ENCODE results near the gene COL6A3. TPM values are rescaled to one million over a fixed set of nuclear protein-coding genes. Genes with fewer than 3 reads are reported as not detected.
A peak's percentile ranks its signal among the peaks of the same experiment; 100 is the strongest.

COL6A3 gene
- total RNA-seq, 4 donors from 2014 or later, result 68.1 to 261 (median 75.6) TPM

- 66 to 75% methylated on average over 7 to 9 of the region's 9 CpGs for WGBS, 2 donors (ENCODE audit: low coverage in 1 of 2)
- in situ Hi-C loops (cut with MboI; ENCODE audit: low pct_ligation_motif_present in 1 of 4, low pct_unique_long_range_greater_than_20kb in 1 of 4, low sequenced_read_pairs in 3 of 4), result no loop called here
- H3K27ac ChIP-seq, result peak overlapping the region; percentile 64 to 84 (median 70)
- no peak for DNase-seq
- H3K27me3 ChIP-seq, result no peaks in the 10 kb centered on the region
- no peaks in the 10 kb centered on the region for H3K9me3 ChIP-seq
- no peak overlapping the region for H3K4me3 ChIP-seq
- no peaks in the 10 kb centered on the region for H3K36me3 ChIP-seq
- intact Hi-C loops (cut with DNase I; ENCODE audit: low total_unique reads), result no loop called here
- TF ChIP-seq EP300 (IDR thresholded peaks at IDR 0.05; ENCODE audit: low read depth), result no peak
- TF ChIP-seq, protein P1, sequence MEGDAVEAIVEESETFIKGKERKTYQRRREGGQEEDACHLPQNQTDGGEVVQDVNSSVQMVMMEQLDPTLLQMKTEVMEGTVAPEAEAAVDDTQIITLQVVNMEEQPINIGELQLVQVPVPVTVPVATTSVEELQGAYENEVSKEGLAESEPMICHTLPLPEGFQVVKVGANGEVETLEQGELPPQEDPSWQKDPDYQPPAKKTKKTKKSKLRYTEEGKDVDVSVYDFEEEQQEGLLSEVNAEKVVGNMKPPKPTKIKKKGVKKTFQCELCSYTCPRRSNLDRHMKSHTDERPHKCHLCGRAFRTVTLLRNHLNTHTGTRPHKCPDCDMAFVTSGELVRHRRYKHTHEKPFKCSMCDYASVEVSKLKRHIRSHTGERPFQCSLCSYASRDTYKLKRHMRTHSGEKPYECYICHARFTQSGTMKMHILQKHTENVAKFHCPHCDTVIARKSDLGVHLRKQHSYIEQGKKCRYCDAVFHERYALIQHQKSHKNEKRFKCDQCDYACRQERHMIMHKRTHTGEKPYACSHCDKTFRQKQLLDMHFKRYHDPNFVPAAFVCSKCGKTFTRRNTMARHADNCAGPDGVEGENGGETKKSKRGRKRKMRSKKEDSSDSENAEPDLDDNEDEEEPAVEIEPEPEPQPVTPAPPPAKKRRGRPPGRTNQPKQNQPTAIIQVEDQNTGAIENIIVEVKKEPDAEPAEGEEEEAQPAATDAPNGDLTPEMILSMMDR (IDR thresholded peaks at IDR 0.05), result no peak
- no peak for TF ChIP-seq POLR2A (IDR thresholded peaks at IDR 0.05)
- no peak for TF ChIP-seq POLR2AphosphoS5 (IDR thresholded peaks at IDR 0.05)
- peaks cover 4 to 17% (median 7%) of the 10 kb centered on the region in 4 donors for H3K4me1 ChIP-seq
These were observed 134.8 kb downstream of the COL6A3 start for GRCh38 chr2:237279012-237279768.

- in situ Hi-C loops (cut with MboI; ENCODE audit: low pct_ligation_motif_present in 1 of 4, low pct_unique_long_range_greater_than_20kb in 1 of 4, low sequenced_read_pairs in 3 of 4) (no loop called here), intact Hi-C loops (cut with DNase I; ENCODE audit: low total_unique reads) (no loop called here)
- Histone ChIP-seq H3K27me3 (no peaks in the 10 kb centered on the region), H3K27ac (peak overlapping the region; percentile 64 to 84 (median 70)), H3K4me1 (peaks cover 4 to 17% (median 7%) of the 10 kb centered on the region in 4 donors), H3K4me3 (no peak overlapping the region), H3K9me3 (no peaks in the 10 kb centered on the region), H3K36me3 (no peaks in the 10 kb centered on the region)
- DNase-seq, result peak; percentile 37
- WGBS, 2 donors (ENCODE audit: low coverage in 1 of 2), result 46 to 85% methylated on average over 3 to 6 of the region's 6 CpGs
- peak in 2 of 3 donors; percentile 14 to 44 for TF ChIP-seq POLR2AphosphoS5 (IDR thresholded peaks at IDR 0.05)
- TF ChIP-seq, protein P1 (IDR thresholded peaks at IDR 0.05), result no peak
- TF ChIP-seq POLR2A (IDR thresholded peaks at IDR 0.05), result no peak
- TF ChIP-seq EP300 (IDR thresholded peaks at IDR 0.05; ENCODE audit: low read depth), result no peak
These were observed 135.4 kb downstream of the COL6A3 start for GRCh38 chr2:237278568-237278967.

- intact Hi-C loops (cut with DNase I; ENCODE audit: low total_unique reads), result no loop called here
- Histone ChIP-seq H3K27ac (peak overlapping the region in 1 of 4 donors; percentile 84), H3K36me3 (no peaks in the 10 kb centered on the region), H3K4me1 (peaks cover 4 to 13% (median 7%) of the 10 kb centered on the region in 4 donors), H3K27me3 (no peaks in the 10 kb centered on the region), H3K9me3 (no peaks in the 10 kb centered on the region), H3K4me3 (no peak overlapping the region)
- no peak for TF ChIP-seq POLR2AphosphoS5 (IDR thresholded peaks at IDR 0.05)
- in situ Hi-C loops (cut with MboI; ENCODE audit: low pct_ligation_motif_present in 1 of 4, low pct_unique_long_range_greater_than_20kb in 1 of 4, low sequenced_read_pairs in 3 of 4), result no loop called here
- 78 to 89% methylated on average over 7 to 8 of the region's 8 CpGs for WGBS, 2 donors (ENCODE audit: low coverage in 1 of 2)
- no peak for DNase-seq
These were observed 137.1 kb downstream of the COL6A3 start for GRCh38 chr2:237276716-237277490.

Other genes with a start within 250 kb of the COL6A3 start
- 100 to 1,000 TPM in 2 of 4 donors, 10 to 100 TPM in 2; 59.7 to 889 (median 182) TPM for gene MLPH, start 73.1 kb upstream of the COL6A3 start, total RNA-seq
- not detected for gene PRLH, start 152.4 kb upstream of the COL6A3 start, total RNA-seq
- 100 to 1,000 TPM in 1 of 4 donors, 10 to 100 TPM in 3; 25.1 to 104 (median 65.6) TPM for gene RAB17, start 176.6 kb upstream of the COL6A3 start, total RNA-seq
- gene LRRFIP1, start 213.4 kb upstream of the COL6A3 start, total RNA-seq, result 100 to 1,000 TPM in 3 of 4 donors, 10 to 100 TPM in 1; 98.5 to 147 (median 122) TPM